ENCODE data around the gene TP53AIP1. TPM values are rescaled to one million over a fixed set of nuclear protein-coding genes. Genes with fewer than 3 reads are reported as not detected.

Gene TP53AIP1
- total RNA-seq, 1 donor from 2014 or later, result not detected

- H3K9ac ChIP-seq, result no peak overlapping the region
- peaks cover 15% of the 10 kb centered on the region for H3K4me1 ChIP-seq
- H3K27me3 ChIP-seq, result no peaks in the 10 kb centered on the region
- peak overlapping the region; percentile 44 for H2AFZ ChIP-seq (replicated peaks)
- peak overlapping the region; percentile 92 for H3K27ac Mint-ChIP-seq
- H3F3A ChIP-seq (ENCODE audit: low read depth), result no peaks in the 10 kb centered on the region
- no peak overlapping the region for H3K4me3 Mint-ChIP-seq
- H3K9me3 ChIP-seq (ENCODE audit: low read depth), result no peaks in the 10 kb centered on the region
- no peaks in the 10 kb centered on the region for H3K9me3 Mint-ChIP-seq
- peak; percentile 65 for DNase-seq (ENCODE audit: low spot score)
- no peak overlapping the region for H3K27ac ChIP-seq
- H3K4me3 ChIP-seq, result no peak overlapping the region
- H3K79me2 ChIP-seq (ENCODE audit: low read depth), result no peaks in the 10 kb centered on the region
- no peaks in the 10 kb centered on the region for H4K20me1 ChIP-seq (ENCODE audit: low read depth)
- H3K4me2 ChIP-seq, result peak overlapping the region; percentile 19
- peaks cover 43% of the 10 kb centered on the region for H3K4me1 Mint-ChIP-seq
- H3K27me3 Mint-ChIP-seq (ENCODE audit: insufficient read depth, low read depth), result peaks cover 12% of the 10 kb centered on the region
- H3K36me3 Mint-ChIP-seq, result no peaks in the 10 kb centered on the region
- no peak for TF ChIP-seq CTCF (IDR thresholded peaks at IDR 0.05)
- TF ChIP-seq EZH2phosphoT487 (IDR thresholded peaks at IDR 0.05), result no peak
- TF ChIP-seq EZH2 (IDR thresholded peaks at IDR 0.05), result no peak
- H3K36me3 ChIP-seq, result no peaks in the 10 kb centered on the region
These were observed 5.9 kb downstream of the TP53AIP1 start for GRCh38 chr11:128936606-128937251.

GRCh38 chr11:128934926-128935325 lies 7.7 kb downstream of the TP53AIP1 start:
- no peaks in the 10 kb centered on the region for H3K27me3 ChIP-seq
- peaks cover 15% of the 10 kb centered on the region for H3K4me1 ChIP-seq
- H3K4me2 ChIP-seq, result no peak overlapping the region
- no peak for DNase-seq (ENCODE audit: low spot score)
- no peaks in the 10 kb centered on the region for H3F3A ChIP-seq (ENCODE audit: low read depth)
- Mint-ChIP-seq H3K27me3 (ENCODE audit: insufficient read depth, low read depth) (peaks cover 20% of the 10 kb centered on the region), H3K9me3 (no peaks in the 10 kb centered on the region), H3K4me3 (no peak overlapping the region), H3K27ac (no peak overlapping the region), H3K36me3 (no peaks in the 10 kb centered on the region), H3K4me1 (peaks cover 50% of the 10 kb centered on the region)
- no peak overlapping the region for H2AFZ ChIP-seq (replicated peaks)
- no peaks in the 10 kb centered on the region for H3K9me3 ChIP-seq (ENCODE audit: low read depth)
- H3K4me3 ChIP-seq, result no peak overlapping the region
- no peaks in the 10 kb centered on the region for H3K36me3 ChIP-seq
- H3K79me2 ChIP-seq (ENCODE audit: low read depth), result no peaks in the 10 kb centered on the region
- H4K20me1 ChIP-seq (ENCODE audit: low read depth), result no peaks in the 10 kb centered on the region
- H3K9ac ChIP-seq, result no peak overlapping the region
- no peak overlapping the region for H3K27ac ChIP-seq
- TF ChIP-seq EZH2phosphoT487 (IDR thresholded peaks at IDR 0.05), result no peak
- no peak for TF ChIP-seq CTCF (IDR thresholded peaks at IDR 0.05)
- no peak for TF ChIP-seq EZH2 (IDR thresholded peaks at IDR 0.05)

GRCh38 chr11:128934351-128934750 lies 8.3 kb downstream of the TP53AIP1 start:
- Mint-ChIP-seq H3K27ac (no peak overlapping the region), H3K36me3 (no peaks in the 10 kb centered on the region), H3K4me1 (peaks cover 55% of the 10 kb centered on the region), H3K4me3 (no peak overlapping the region), H3K27me3 (ENCODE audit: insufficient read depth, low read depth) (peaks cover 25% of the 10 kb centered on the region), H3K9me3 (no peaks in the 10 kb centered on the region)
- Histone ChIP-seq H3K9me3 (ENCODE audit: low read depth) (no peaks in the 10 kb centered on the region), H3K4me3 (no peak overlapping the region), H3K27ac (no peak overlapping the region), H3K79me2 (ENCODE audit: low read depth) (no peaks in the 10 kb centered on the region), H3F3A (ENCODE audit: low read depth) (no peaks in the 10 kb centered on the region), H3K4me2 (no peak overlapping the region), H3K4me1 (peaks cover 15% of the 10 kb centered on the region), H4K20me1 (ENCODE audit: low read depth) (no peaks in the 10 kb centered on the region), H3K27me3 (no peaks in the 10 kb centered on the region), H3K36me3 (no peaks in the 10 kb centered on the region), H3K9ac (no peak overlapping the region), H2AFZ (replicated peaks) (no peak overlapping the region)
- DNase-seq (ENCODE audit: low spot score), result no peak
- no peak for TF ChIP-seq CTCF (IDR thresholded peaks at IDR 0.05)
- TF ChIP-seq EZH2phosphoT487 (IDR thresholded peaks at IDR 0.05), result no peak
- TF ChIP-seq EZH2 (IDR thresholded peaks at IDR 0.05), result no peak
